ENCODE results near the gene SKI.

SKI gene

GRCh38 chr1:2186901-2187300, 41.2 kb upstream of the SKI start:
- Histone ChIP-seq H3K4me2 (ENCODE audit: insufficient read depth, low read length, poor library complexity, severe bottlenecking) (no peak overlapping the region), H3K27me3 (ENCODE audit: control insufficient read depth in 3 of 3, insufficient read depth in 3 of 3, low read depth in 1 of 3, low read length in 3 of 3) (no peaks in the 10 kb centered on the region), H3K79me1 (ENCODE audit: low read depth, low read length) (peaks cover 15% of the 10 kb centered on the region), H3K18ac (ENCODE audit: low read length) (no peak overlapping the region), H3K14ac (ENCODE audit: low read length) (no peak overlapping the region), H3K9me3 (replicated peaks in 1 of 2; ENCODE audit: control insufficient read depth in 2 of 2, insufficient read depth in 1 of 2, low read depth in 1 of 2, low read length in 2 of 2) (no peaks in the 10 kb centered on the region), H2BK5ac (ENCODE audit: low read length) (no peak overlapping the region), H2BK12ac (ENCODE audit: low read length) (no peak overlapping the region), H3K4me3 (ENCODE audit: low read length in 2 of 2) (no peak overlapping the region), H3K4ac (ENCODE audit: low read length) (no peak overlapping the region), H3K27ac (replicated peaks; ENCODE audit: low read length) (no peak overlapping the region), H3K36me3 (replicated peaks in 1 of 2; ENCODE audit: control insufficient read depth in 2 of 2, insufficient read depth in 2 of 2, low read length in 2 of 2) (peaks cover 17 to 20% of the 10 kb centered on the region in 2 donors), H3K9ac (ENCODE audit: low read depth, low read length, poor library complexity) (no peak overlapping the region), H4K91ac (ENCODE audit: low read depth, low read length, poor library complexity) (no peak overlapping the region), H2AFZ (ENCODE audit: low read length) (no peak overlapping the region), H2BK15ac (ENCODE audit: low read length) (no peak overlapping the region), H4K8ac (ENCODE audit: low read depth, low read length) (no peak overlapping the region), H2BK120ac (ENCODE audit: low read depth, low read length) (no peak overlapping the region), H3K23ac (ENCODE audit: low read depth, low read length, poor library complexity) (no peak overlapping the region), H2AK5ac (ENCODE audit: low read depth, low read length) (no peak overlapping the region), H3K4me1 (ENCODE audit: control insufficient read depth in 2 of 2, insufficient read depth in 1 of 2, low read depth in 1 of 2, low read length in 2 of 2) (peaks cover 6 to 13% of the 10 kb centered on the region in 2 donors)
- no CpG with 5 or more reads among the region's 9 CpGs for WGBS, 2 donors (ENCODE audit: extremely low coverage in 2 of 2, insufficient read length in 2 of 2, insufficient replicate concordance in 1 of 2)
- DNase-seq (ENCODE audit: low spot score): no peak

GRCh38 chr1:2187619-2188018, 40.5 kb upstream of the SKI start:
- Histone ChIP-seq H3K9me3 (replicated peaks in 1 of 2; ENCODE audit: control insufficient read depth in 2 of 2, insufficient read depth in 1 of 2, low read depth in 1 of 2, low read length in 2 of 2) (no peaks in the 10 kb centered on the region), H2BK12ac (ENCODE audit: low read length) (no peak overlapping the region), H3K4me2 (ENCODE audit: insufficient read depth, low read length, poor library complexity, severe bottlenecking) (no peak overlapping the region), H2BK15ac (ENCODE audit: low read length) (no peak overlapping the region), H4K8ac (ENCODE audit: low read depth, low read length) (no peak overlapping the region), H2BK120ac (ENCODE audit: low read depth, low read length) (no peak overlapping the region), H3K4ac (ENCODE audit: low read length) (no peak overlapping the region), H3K27ac (replicated peaks; ENCODE audit: low read length) (no peak overlapping the region), H3K4me1 (ENCODE audit: control insufficient read depth in 2 of 2, insufficient read depth in 1 of 2, low read depth in 1 of 2, low read length in 2 of 2) (peaks cover 6 to 13% of the 10 kb centered on the region in 2 donors), H3K14ac (ENCODE audit: low read length) (no peak overlapping the region), H3K36me3 (replicated peaks in 1 of 2; ENCODE audit: control insufficient read depth in 2 of 2, insufficient read depth in 2 of 2, low read length in 2 of 2) (peaks cover 19 to 25% of the 10 kb centered on the region in 2 donors), H3K18ac (ENCODE audit: low read length) (no peak overlapping the region), H3K9ac (ENCODE audit: low read depth, low read length, poor library complexity) (peak overlapping the region; percentile 78), H2AK5ac (ENCODE audit: low read depth, low read length) (no peak overlapping the region), H4K91ac (ENCODE audit: low read depth, low read length, poor library complexity) (no peak overlapping the region), H2BK5ac (ENCODE audit: low read length) (no peak overlapping the region), H3K79me1 (ENCODE audit: low read depth, low read length) (peaks cover 10% of the 10 kb centered on the region), H2AFZ (ENCODE audit: low read length) (no peak overlapping the region), H3K23ac (ENCODE audit: low read depth, low read length, poor library complexity) (peak overlapping the region; percentile 86), H3K4me3 (ENCODE audit: low read length in 2 of 2) (no peak overlapping the region), H3K27me3 (ENCODE audit: control insufficient read depth in 3 of 3, insufficient read depth in 3 of 3, low read depth in 1 of 3, low read length in 3 of 3) (no peaks in the 10 kb centered on the region)
- no peak for DNase-seq (ENCODE audit: low spot score)
- no CpG with 5 or more reads among the region's 13 CpGs for whole genome bisulfite sequencing, 2 donors (ENCODE audit: extremely low coverage in 2 of 2, insufficient read length in 2 of 2, insufficient replicate concordance in 1 of 2)

- H2AK5ac ChIP-seq (ENCODE audit: low read depth, low read length): no peak overlapping the region
- H4K8ac ChIP-seq (ENCODE audit: low read depth, low read length): no peak overlapping the region
- no peak overlapping the region for H3K27ac ChIP-seq (replicated peaks; ENCODE audit: low read length)
- H2BK12ac ChIP-seq (ENCODE audit: low read length): no peak overlapping the region
- peaks cover 9% of the 10 kb centered on the region for H3K79me1 ChIP-seq (ENCODE audit: low read depth, low read length)
- no peak overlapping the region for H3K9ac ChIP-seq (ENCODE audit: low read depth, low read length, poor library complexity)
- H2BK5ac ChIP-seq (ENCODE audit: low read length): peak overlapping the region; percentile 7
- no peak overlapping the region for H2BK15ac ChIP-seq (ENCODE audit: low read length)
- no peak overlapping the region for H3K14ac ChIP-seq (ENCODE audit: low read length)
- no peak overlapping the region for H3K18ac ChIP-seq (ENCODE audit: low read length)
- peaks cover 10 to 15% of the 10 kb centered on the region in 2 donors for H3K4me1 ChIP-seq (ENCODE audit: control insufficient read depth in 2 of 2, insufficient read depth in 1 of 2, low read depth in 1 of 2, low read length in 2 of 2)
- no peak overlapping the region for H2AFZ ChIP-seq (ENCODE audit: low read length)
- no peak for DNase-seq (ENCODE audit: low spot score)
- no CpG with 5 or more reads among the region's 16 CpGs for WGBS, 2 donors (ENCODE audit: extremely low coverage in 2 of 2, insufficient read length in 2 of 2, insufficient replicate concordance in 1 of 2)
- H3K36me3 ChIP-seq (replicated peaks in 1 of 2; ENCODE audit: control insufficient read depth in 2 of 2, insufficient read depth in 2 of 2, low read length in 2 of 2): peaks cover 21 to 31% of the 10 kb centered on the region in 2 donors
- no peak overlapping the region for H3K4me3 ChIP-seq (ENCODE audit: low read length in 2 of 2)
- no peak overlapping the region for H3K23ac ChIP-seq (ENCODE audit: low read depth, low read length, poor library complexity)
- H3K4ac ChIP-seq (ENCODE audit: low read length): no peak overlapping the region
- no peak overlapping the region for H2BK120ac ChIP-seq (ENCODE audit: low read depth, low read length)
- no peak overlapping the region for H3K4me2 ChIP-seq (ENCODE audit: insufficient read depth, low read length, poor library complexity, severe bottlenecking)
- no peaks in the 10 kb centered on the region for H3K9me3 ChIP-seq (replicated peaks in 1 of 2; ENCODE audit: control insufficient read depth in 2 of 2, insufficient read depth in 1 of 2, low read depth in 1 of 2, low read length in 2 of 2)
- no peak overlapping the region for H4K91ac ChIP-seq (ENCODE audit: low read depth, low read length, poor library complexity)
- H3K27me3 ChIP-seq (ENCODE audit: control insufficient read depth in 3 of 3, insufficient read depth in 3 of 3, low read depth in 1 of 3, low read length in 3 of 3): no peaks in the 10 kb centered on the region
These were observed 39.8 kb upstream of the SKI start for GRCh38 chr1:2188336-2188735.

GRCh38 chr1:2189459-2190425, 38.4 kb upstream of the SKI start:
- Histone ChIP-seq H3K4ac (ENCODE audit: low read length) (no peak overlapping the region), H3K36me3 (replicated peaks in 1 of 2; ENCODE audit: control insufficient read depth in 2 of 2, insufficient read depth in 2 of 2, low read length in 2 of 2) (peaks cover 13 to 30% of the 10 kb centered on the region in 2 donors), H3K9ac (ENCODE audit: low read depth, low read length, poor library complexity) (peak overlapping the region; percentile 72), H2BK12ac (ENCODE audit: low read length) (peak overlapping the region; percentile 89), H3K9me3 (replicated peaks in 1 of 2; ENCODE audit: control insufficient read depth in 2 of 2, insufficient read depth in 1 of 2, low read depth in 1 of 2, low read length in 2 of 2) (no peaks in the 10 kb centered on the region), H2BK120ac (ENCODE audit: low read depth, low read length) (no peak overlapping the region), H4K91ac (ENCODE audit: low read depth, low read length, poor library complexity) (peak overlapping the region; percentile 75), H3K4me2 (ENCODE audit: insufficient read depth, low read length, poor library complexity, severe bottlenecking) (peak overlapping the region; percentile 67), H3K4me1 (ENCODE audit: control insufficient read depth in 2 of 2, insufficient read depth in 1 of 2, low read depth in 1 of 2, low read length in 2 of 2) (peaks cover 15 to 18% of the 10 kb centered on the region in 2 donors), H2BK15ac (ENCODE audit: low read length) (peak overlapping the region; percentile 59), H3K18ac (ENCODE audit: low read length) (peak overlapping the region; percentile 94), H3K23ac (ENCODE audit: low read depth, low read length, poor library complexity) (peak overlapping the region; percentile 94), H2BK5ac (ENCODE audit: low read length) (peak overlapping the region; percentile 83), H4K8ac (ENCODE audit: low read depth, low read length) (no peak overlapping the region), H2AFZ (ENCODE audit: low read length) (peak overlapping the region; percentile 66), H3K14ac (ENCODE audit: low read length) (peak overlapping the region; percentile 75), H3K79me1 (ENCODE audit: low read depth, low read length) (peaks cover 11% of the 10 kb centered on the region), H3K27ac (replicated peaks; ENCODE audit: low read length) (peak overlapping the region; percentile 92), H3K27me3 (ENCODE audit: control insufficient read depth in 3 of 3, insufficient read depth in 3 of 3, low read depth in 1 of 3, low read length in 3 of 3) (no peaks in the 10 kb centered on the region), H3K4me3 (ENCODE audit: low read length in 2 of 2) (peak overlapping the region; percentile 35 to 68), H2AK5ac (ENCODE audit: low read depth, low read length) (peak overlapping the region; percentile 95)
- DNase-seq (ENCODE audit: low spot score): peak; percentile 86
- WGBS, 2 donors (ENCODE audit: extremely low coverage in 2 of 2, insufficient read length in 2 of 2, insufficient replicate concordance in 1 of 2): no CpG with 5 or more reads among the region's 65 CpGs

Data from neuronal stem cell (in vitro differentiated cells).